CD4-positive, alpha-beta T cell treated with Interleukin-4 for 1 hour (primary cell): Measurements from ENCODE around the gene TTR.

ENCODE experiments used
- DNase-seq, 2 donors: peaks; one replicate each; pipeline ENCODE4 v3.0.0-alpha.2; 2020 to 2022

TTR gene

GRCh38 chr18:31591628-31592027 lies at the start of gene TTR:
Gene TTR, plus strand, starts transcription at chr18:31591877. Its CDS starts 26 bp downstream, at chr18:31591903.
- no peak for DNase-seq

DNA sequence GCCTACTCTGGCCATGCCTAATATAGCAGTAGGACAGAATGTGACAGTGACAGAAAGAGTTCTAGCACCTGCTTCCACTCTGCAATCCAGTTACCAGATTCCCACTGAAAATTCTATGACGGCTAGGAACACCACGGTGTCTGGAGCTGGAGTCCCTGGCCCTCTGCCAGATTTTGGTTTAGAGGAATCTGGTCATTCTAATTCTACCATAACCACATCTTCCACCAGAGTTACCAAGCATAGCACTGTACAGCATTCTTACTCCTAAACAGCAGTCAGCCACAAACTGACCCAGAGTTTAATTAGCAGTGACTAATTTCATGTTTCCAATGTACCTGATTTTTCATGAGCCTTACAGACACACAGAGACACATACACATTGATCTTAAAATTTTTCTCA lies 45.2 kb upstream of the TTR start:
- DNase-seq, result no peak

GRCh38 chr18:31548853-31549252 lies 42.8 kb upstream of the TTR start:
- DNase-seq, result no peak

- DNase-seq, result no peak
Measured at GRCh38 chr18:31549416-31549815, 42.3 kb upstream of the TTR start.

DNA sequence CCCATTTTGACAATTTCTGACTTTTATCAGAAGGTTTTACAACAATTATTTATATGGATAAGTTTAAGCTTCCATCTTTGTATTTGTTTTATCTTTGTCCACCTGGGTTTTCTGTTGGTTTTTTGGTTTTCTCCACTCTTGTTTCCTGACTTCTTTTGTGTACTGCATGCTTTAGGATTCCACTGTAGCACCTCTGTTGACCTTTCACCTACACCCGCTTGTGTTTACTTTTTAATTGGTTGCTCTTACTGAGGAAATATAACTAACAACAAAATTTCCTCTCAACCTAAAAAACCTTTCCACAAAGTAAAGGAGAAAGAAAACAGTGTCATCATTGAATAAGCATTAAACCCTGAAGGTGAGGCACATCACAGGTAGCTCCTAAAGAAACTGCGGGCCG lies 39.8 kb upstream of the TTR start:
- no peak for DNase-seq

GRCh38 chr18:31553800-31554199 lies 37.9 kb upstream of the TTR start:
- DNase-seq, result no peak

DNA sequence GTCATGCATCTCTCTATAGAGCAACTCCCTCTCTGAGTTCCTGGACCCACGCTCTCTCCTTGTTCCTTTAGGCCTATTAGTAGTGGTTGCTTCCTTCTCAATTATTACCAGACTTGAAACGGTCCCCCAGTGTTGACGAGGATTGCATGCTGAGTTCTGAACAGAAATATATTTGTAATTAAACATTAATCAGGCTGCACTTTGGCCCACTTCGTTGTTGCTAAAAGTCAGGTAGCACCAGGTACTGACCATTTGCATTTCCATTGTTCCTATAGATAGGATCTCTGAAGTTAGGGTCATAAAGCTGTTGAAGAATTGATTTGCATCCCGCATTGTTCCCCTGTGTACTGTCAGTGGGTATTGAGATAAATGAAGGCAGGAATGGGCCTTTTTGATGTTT lies 36.9 kb upstream of the TTR start:
- no peak for DNase-seq

DNA sequence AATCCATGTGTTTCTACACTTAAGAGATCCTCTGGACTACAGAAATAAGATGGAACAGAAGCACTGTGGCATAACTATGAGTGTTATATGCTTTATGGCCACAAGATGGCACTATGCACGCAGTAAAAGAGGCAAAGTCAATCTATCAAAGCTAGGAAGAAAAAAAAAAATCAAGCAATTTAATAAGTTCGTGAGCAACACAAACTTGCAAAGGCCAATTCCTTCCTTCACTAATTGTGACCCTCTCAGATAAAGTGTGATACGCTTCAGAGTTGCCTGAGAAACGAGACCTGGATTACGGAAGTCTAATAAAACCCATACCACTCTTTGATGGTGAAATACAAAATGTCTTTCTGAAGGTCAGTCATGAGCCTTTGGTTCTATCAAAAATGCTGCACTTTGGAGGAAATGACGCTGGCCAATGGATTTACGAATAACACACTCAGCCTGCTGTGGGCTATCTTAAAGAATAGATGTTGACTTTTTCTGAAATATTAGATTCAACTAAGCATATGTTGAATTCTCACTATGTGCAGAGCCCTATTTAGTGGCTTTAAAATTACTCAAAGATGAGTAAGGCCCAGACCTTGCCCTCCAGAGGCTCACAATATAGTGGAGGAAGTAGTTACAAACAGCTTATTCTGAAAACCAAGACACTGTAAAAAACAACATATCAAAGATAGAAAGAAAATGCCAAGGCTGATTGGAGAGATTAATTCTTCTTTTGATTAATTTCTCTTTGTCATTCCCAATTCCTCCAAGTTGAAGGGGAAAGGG lies 35.5 kb upstream of the TTR start:
- peak; percentile 34 to 59 for DNase-seq

DNA sequence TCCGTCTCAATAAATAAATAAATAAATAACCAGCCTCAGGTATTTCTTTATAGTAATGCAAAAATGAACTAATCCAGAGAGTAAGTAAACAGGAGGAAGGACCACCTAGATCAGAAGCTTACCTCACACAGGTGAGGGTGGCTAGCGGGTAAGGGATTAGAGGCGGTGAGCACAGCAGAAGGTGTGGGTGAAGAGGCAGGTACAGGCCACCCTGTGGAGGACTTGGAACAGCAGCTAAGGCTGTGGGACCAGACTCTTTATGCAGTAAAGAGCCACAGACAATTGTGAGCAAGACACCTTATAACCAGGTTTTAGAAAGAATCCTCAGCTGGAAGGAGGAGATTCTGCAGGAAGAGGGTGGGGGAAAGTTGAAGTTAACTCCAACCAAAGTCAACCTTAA lies 34.2 kb upstream of the TTR start:
- DNase-seq, result no peak

DNA sequence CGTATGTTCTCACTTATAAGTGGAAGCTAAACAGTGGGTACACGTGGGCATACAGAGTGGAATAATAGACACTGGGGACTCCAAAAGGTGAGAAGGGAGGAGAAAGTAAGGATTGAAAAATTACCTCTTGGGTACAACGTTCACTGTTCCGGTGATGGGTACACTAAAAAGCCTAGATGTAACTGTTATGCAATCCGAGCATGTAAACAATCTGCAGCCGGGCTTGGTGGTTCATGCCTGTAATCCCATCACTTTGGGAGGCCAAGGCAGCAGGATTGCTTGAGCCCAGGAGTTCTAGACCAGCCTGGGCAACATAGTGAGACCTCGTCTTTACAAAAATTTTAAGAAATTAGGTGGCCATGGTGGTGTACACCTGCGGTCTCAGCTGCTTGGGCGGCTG lies 33.1 kb upstream of the TTR start:
- DNase-seq, result no peak

DNA sequence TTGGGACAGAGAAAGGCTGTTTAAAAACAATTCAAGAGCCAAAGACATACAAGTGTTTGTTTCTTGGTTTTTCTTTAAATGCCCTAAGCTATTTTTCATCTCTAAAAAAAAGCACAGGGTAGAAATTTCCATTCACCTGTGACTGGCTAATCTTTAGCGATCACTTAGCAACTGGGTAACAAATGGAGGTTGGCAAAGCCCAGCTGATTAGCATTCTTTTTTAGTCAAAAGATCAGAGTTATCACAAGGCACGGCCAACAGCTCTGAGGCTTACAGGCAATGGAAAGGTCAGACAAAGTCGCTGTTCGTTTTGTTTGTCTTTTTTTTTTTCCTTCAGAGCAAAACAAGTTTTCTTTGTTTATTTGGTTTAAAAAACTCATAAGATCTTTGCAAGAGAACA lies 29.0 kb upstream of the TTR start:
- DNase-seq, result no peak

DNA sequence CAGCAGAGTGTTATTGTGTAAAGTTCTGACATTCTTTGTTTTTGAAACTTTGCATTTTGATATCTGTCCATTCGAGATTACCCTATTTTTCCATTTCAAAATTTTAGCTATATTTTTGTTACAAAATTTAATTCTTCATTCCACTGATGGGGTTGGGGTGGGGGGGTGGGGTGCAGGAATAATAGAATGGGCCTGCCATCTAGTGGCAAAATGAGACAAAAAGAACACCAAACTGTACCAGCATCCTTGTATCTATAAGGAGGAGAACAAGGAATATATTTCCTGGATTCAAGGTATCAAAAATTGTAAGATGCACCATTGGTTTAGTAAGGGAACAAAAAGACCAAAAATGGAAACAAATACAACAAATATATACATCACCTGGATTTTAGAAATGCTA lies 27.9 kb upstream of the TTR start:
- DNase-seq, result no peak

DNA sequence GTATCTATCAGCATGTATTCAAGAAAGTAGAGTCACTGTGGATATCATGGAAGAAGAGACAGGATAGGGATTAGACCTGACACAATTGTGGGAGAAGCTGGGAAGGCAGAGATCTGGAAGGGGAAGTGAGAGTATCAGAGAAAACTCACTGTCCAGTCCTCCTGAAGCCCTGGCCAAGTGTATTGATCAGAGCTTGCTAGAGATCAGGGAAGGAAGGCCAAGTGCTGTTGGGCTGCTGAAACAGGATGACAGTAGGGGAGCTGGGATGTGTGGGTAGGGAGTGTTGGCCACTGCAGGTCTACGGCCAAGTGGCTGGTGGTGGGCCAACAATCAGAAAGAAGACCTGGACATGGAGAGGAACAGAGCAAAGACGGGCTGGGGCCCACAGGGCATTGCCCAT lies 26.3 kb upstream of the TTR start:
- DNase-seq, result no peak

GRCh38 chr18:31565782-31566512 lies 25.7 kb upstream of the TTR start:
- no peak for DNase-seq

GRCh38 chr18:31566576-31567306 lies 24.9 kb upstream of the TTR start:
- DNase-seq, result no peak

DNA sequence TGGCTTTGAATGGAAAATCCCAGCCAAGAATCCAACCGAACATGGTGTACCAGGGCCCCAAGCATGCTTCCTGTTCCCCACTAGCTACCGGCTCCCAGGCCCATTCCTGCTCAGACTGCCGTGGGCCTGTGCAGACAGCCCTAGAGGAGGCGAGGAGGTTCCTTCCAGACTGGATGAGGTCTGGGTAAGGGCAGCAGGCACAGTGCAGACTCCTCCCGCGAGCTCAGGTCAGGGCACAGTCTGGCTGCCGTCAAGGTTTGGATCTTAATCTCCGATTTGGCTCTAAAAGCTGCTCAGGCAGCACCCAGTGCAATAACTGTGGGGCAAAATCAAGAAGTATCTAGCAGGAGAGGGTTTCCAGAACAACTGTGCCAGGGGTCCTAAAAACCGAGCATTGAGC lies 19.3 kb upstream of the TTR start:
- DNase-seq, result no peak

GRCh38 chr18:31573051-31573450 lies 18.6 kb upstream of the TTR start:
- no peak for DNase-seq

DNA sequence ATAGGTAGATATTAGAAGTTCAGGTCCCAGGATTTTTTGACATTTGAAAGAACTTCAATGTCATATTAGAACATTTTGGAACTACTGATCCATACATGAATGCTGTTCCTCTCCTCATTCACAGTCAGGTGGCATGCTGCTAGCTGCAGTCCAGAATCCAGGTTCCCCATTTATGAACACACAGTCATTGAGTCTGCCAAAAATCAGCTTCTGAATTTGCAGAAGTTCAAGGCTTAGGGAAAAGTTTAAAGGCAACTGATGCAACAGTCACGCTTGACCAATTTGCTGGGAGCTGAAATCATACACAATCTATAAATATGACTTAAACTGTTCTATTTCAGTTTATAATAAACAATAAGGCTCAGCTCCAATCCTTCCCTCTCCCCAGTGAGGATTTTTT lies 17.3 kb upstream of the TTR start:
- DNase-seq, result no peak

GRCh38 chr18:31575515-31576257 lies 16.0 kb upstream of the TTR start:
- DNase-seq, result no peak

GRCh38 chr18:31576670-31577069 lies 15.0 kb upstream of the TTR start:
- no peak for DNase-seq

GRCh38 chr18:31577195-31577594 lies 14.5 kb upstream of the TTR start:
- DNase-seq, result no peak

- DNase-seq, result no peak
Measured at GRCh38 chr18:31578126-31578525, 13.6 kb upstream of the TTR start.

GRCh38 chr18:31579375-31579774 lies 12.3 kb upstream of the TTR start:
- no peak for DNase-seq
